Stimulated activated CD8-positive, alpha-beta memory T cell treated with anti-CD3 and anti-CD28 coated beads, Interleukin-12 subunit alpha, Interleukin-12 subunit beta, amount 100 ng/mL, for 1 hour (primary cell): ENCODE data around the gene TNP2.
A peak's percentile ranks its signal among the peaks of the same experiment; 100 is the strongest.
"Not testable (repeated sequence)": the region's sequence is repeated elsewhere in the genome, so short reads cannot be mapped to it uniquely, and the experiment has no call there.

Experiments used
- DNase-seq: peaks from one replicate; pipeline ENCODE4 v3.0.0-alpha.2; 2020; ENCODE audit warnings: low read depth

Gene TNP2

DNA sequence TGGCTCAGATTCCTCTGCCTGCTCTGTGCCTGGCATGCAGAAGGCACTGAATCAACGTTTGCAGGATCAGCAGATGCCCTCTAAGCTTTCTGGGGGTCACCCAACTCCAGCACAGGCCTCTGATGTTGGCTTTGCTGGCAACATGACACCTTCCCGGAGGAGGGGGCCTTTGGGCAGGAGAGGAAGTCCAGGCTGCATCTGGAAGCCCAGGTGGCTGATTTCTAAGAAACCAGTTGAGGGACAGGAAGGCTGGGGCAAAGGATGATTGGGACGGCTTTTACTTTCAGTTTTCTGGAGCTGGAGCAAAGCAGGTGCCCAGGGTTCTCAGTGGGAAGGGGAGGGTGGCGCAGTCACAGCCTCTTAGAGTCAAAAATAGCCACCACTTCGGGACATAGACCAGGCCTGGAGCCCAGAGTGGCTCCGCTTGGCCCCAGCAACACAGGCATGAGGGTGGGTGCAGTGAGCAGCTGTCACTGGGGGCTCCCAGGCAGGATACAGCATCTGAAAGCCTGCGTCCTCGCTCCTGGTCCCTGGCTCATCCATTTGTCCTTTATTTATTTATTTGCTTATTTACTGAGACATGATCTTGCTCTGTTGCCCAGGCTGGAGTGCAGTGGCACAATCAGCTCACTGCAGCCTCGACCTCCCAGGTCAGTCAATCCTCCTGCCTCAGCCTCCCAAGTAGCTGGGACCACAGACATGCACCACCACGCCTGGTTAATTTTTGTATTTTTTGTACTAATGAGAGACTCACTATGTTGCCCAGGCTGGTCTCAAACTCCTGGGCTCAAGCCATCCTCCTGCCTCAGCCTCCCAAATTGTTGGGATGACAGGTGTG is 28.3 kb downstream of the TNP2 start:
- DNase-seq, result no peak

DNA sequence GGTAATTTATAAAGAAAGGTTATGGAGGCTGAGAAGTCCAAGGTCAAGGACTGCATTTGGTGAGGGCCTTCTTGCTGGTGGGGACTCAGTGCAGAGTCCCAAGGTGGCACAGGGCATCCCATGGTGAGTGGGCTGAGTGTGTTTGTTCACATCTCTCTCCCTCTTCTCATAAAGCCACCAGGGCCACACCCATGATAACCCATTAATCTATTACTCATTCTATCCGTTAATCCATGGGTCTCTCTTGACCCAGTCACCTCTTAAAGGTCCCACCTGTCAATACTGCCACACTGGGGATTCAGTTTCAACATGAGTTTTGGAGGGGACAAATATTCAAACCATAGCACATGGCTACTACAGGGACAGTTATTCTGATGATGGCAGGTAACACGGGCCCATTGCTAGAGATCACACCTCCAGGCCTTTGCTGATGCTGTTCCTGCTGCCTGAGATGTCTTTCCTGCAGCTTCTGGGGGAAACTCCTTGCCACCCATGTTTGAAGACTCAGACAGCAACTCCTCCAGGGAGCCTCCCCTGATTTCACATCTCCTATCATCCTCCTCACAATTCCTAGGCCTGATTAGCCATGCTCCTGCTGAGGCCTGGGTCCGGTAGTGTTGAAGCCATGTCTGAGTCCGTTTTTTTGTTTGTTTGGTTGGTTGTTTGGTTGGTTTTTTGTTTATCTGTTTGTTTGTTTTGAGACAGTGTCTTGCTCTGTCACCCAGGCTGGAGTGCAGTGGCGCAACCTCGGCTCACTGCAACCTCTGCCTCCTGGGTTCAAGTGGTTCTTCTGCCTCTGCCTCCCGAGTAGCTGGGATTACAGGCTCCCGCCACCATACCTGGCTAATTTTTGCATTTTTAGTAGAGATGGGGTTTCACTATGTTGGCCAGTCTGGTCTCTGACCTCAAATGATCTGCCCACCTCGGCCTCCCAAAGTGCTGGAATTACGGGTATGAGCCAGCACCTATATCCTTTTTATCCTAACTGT is 29.2 kb downstream of the TNP2 start:
- no peak for DNase-seq

DNA sequence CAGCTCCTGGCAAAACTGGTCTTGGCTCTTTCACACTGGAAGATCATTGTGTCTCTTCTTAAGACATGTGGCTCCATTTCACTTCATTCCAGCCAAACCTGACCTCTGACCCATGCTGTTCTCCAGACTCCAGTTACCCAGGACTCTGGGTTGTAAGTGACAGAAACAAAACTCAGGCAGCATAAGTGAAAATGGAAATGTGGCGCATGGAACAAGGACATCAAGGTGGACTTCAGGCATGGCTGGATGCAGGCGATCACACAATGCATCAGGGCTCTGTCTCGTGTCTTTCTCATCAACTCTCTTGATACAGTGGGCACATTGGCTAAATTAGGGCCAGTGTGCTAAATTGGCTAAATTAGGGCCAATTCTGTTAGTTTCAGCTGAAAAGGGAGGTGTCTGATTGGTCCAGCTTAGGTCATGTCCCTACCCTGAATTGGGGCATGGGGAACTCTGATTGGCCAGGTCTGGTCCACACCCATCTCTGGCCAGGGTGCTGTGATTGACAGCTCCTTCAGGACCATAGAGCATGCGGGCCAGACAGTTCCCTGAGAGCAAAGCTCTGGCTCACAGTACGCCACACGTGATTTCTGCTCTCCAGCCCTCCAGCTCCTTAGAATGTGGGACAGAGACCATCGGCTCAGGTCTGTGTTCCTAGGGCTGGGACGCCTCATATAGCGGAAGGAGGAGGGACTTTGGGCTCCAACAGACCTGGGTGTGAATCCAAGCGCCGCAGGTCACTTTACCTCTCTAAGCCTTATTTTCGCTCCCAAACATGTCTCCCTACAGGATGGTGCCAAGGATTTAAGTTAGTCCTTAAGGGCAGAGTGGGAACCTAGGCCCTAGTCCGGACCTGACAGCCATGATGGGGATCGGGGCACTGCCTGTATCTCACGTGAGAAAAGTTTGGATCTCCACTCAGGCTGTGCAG is 30.6 kb downstream of the TNP2 start:
- DNase-seq, result no peak

DNA sequence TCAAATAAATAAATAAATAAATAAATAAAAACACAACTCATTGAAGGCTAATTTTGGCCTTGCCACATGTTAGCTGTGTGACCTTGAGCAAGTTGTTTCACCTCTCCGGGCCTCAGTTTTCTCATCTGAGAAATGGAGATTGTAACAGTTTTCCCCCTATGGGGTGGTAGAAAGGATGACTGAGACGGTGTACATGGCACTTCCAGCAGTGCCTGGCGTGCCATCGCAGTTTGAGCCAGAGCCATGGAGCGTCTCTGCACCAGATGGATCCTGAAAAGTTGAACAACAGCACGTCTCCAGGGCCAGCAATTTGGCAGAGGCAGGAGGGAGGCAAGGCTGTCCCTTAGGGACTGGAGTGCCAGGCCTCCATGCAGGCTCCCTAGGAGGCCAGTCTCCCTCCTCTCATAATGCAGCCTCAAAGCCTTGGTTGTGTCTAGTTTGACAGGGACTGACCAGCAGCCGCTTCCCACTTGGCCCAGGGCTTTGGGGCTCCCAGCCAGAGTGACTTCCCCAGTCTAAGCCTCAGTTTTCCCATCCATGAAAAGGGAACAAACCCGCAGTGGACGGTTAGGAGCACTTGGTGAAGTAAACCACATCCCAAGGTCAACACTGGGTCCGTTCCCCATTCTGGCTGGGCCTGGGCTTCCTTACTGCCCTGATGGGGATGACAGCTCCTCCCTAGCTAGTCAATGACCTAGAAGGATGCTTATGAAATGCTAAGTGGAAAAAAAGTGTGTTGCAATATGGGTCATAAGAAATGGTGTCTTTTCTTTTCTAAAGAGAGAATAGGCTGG is 32.5 kb downstream of the TNP2 start:
- DNase-seq, result no peak

DNA sequence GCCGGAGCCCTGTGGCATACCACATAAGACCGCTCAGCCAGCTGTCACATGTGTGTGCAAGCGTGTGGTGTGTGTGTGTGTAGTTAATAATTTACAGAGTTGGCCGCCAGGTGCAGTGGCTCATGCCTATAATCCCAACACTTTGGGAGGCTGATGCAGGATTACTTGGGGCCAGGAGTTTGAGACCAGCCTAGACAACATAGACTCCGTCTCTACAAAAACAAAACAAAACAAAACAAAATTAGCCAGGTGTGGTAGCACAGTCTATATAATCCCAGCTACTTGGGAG is 33.5 kb downstream of the TNP2 start:
- DNase-seq, result no peak

DNA sequence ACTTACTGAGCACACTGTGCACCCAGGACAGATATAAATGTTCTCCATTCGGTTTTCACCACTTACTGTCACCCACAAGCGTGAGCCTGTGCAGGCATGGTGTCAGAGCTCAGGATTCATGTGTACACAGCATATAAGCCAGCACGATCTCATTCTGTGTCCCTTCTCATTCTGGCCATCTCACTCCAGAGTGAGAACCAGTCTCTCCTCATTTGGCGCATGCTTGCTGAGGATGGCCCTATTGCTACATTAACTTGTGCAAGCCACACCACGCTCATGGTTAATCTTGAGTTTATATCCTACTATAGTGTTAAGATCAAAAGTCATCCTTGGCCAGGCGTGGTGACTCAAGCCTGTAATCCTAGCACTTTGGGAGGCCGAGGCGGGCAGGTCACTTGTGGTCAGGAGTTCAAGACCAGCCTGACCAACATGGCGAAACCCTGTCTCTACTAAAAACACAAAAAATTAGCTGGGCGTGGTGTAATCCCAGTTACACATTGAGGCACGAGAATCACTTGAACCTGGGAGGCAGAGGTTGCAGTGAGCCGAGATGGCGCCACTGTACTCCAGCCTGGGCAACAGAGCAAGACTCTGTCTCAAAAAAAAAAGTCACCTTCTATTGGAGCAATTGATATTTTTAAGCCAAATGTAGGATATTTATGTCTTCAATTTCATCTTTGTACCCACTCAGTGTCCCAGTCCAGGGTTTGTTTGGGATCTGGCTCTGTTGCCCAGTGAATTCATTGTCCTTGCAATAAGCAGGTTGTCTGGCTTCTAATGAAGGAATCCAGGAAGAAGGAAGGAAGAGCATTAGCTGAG is 34.0 kb downstream of the TNP2 start:
- DNase-seq, result no peak

DNA sequence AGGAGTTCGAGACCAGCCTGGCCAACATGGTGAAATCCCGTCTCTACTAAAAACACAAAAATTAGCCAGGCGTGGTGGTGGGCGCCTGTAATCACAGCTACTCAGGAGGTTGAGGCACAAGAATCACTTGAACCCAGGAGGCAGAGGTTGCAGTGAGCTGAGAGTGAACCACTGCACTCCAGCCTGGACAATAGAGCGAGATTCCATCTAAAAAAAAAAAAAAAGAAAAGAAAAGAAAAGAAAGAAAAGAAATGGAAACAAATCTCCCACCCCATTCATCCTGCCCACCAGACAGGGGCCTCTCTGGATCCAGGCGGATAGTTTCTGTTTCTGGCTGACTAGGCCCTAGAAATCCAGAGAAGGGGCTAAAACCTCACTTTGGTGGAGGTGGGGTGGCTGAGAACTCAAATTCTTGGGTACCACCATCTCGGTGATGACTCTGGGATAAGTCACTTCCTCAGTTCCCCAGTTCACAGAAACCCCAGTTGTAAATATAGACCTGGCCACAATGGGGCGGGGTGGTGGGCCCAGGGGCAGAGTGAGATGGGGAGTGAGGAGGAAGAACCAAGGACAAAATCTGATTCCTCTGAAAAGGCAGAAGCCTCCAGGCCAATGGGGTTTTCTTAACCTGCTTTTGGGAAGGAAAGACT is 35.3 kb downstream of the TNP2 start:
- DNase-seq, result peak; percentile 34

DNA sequence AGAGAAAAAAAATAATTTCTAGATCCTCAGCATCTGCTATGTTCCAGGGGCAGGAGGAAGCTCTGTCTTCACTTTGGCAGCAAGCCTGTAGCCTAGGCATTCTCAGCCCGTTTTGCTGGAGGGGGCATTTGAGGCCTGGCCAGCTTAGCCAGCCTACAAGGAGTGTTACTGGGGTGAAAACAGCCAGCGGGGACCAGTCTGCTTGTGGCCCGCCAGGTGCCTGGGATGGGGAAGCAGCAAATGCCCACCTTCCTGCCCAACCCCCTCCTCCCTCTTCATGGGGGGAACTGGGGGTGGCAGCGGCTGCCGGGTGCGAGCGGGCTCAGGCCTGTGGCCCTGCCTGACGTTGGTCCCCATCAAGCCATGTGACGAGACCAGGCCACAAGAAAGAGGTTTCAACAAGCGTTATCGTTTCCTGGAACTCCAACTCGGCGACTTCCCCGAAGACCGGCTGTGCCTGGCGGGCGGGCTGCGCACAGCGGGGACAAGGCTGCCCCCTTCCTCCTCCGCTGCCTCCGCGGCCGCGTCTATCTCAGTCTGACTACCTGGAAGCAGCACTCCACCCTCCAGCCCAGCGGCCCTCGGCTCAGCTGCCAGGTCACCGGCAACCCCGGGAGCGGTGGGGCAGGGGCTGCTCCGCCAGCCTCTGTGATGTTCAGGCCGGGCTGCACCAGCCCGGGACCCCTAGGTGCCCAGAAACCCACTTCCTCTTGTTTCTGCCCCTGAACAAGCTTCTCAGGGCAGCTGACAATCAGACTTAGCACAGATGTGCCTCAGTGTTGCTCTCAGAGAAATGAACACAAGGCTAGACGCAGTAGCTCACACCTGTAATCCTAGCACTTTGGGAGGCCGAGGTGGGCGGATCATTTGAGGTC is 36.0 kb downstream of the TNP2 start:
- peak; percentile 62 for DNase-seq

DNA sequence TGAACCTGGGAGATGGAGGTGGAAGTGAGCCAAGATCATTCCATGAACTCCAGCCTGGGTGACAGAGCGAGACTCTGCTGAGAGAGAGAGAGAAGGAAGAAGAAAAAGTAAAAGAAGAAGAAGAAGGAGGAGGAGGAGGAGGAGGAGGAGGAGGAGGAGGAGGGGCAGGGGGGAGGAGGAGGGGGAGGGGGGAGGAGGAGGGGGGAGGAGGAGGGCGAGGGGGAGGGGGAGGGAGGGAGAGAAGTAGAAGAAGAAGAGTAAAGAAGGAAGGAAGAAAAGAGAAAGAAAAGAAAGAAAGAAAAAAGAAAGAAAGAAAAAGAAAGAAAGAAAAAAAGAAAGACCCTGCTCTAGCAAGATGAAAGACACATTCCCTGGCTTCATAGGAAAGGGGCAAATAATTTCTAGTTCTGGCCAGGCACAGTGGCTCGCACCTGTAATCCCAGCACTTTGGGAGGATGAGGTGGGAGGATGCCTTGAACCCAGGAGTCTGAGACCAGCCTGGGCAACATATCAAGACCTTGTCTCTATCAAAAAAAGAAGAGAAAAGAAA is 36.7 kb downstream of the TNP2 start:
- no peak for DNase-seq

DNA sequence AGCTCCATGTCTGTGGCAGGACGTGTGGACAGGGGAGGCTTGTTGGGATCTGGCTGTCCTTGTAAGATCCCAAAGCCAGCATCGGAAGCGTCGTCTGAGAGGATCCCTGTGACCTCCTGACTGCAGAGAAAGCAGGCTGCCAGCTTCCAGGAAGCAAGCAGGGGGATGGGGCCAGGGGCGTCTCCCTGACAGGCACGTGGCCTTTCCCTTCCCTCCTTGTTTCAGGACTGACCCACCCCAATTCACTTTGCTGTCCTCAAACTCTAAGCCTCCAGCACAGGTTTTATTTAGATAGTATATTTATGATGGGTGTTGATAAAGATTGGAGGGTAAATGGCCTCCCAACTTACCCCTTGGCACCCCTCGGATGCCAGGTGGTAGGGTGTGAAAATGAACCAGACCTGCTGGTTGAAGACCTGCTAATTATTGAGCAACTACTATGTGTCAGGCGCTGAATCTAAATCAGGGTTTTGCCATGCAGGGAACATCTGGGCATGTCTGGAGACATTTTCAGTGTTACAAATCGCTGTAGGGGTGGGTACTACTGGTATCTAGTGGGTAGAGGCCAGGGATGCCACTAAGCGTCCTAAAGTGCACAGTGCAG is 37.7 kb downstream of the TNP2 start:
- no peak for DNase-seq

DNA sequence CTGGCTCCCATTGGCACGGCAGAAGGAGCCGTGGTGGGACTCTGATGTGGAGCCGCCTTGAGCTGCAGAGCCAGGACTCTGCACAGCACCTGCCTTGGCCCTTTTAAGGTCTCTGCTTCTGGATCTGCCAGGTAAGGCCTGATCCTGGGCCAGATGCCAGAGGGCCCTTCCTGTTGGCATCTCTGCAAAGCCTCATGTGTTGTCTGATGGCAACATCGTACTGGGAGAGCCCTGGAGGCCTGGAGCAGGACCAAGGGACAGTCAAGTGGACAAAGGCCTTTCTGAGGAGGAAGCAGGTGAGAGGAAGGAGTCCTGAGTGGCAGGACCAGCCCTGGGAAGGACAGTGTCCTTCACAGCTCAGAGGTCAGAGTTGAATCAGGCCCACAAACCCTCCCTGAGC is 39.2 kb downstream of the TNP2 start:
- DNase-seq, result no peak

DNA sequence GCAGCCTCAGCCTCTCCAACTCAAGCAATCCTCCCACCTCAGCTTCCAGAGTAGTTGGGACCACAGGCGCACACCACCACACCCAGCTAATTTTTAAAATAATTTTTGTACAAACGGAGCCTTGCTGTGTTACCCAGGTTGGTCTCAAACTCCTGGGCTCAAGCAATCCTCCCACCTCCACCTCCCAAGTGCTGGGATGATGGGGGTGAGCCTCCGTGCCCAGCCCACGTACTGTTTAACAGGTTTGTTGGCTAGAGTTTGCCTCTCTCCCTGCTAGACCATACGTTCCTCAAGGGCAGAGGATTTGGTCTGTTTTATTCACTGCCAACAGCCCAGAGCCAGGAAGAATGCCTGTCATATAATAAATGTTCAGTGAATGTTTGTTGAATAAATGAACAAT is 39.7 kb downstream of the TNP2 start:
- no peak for DNase-seq

DNA sequence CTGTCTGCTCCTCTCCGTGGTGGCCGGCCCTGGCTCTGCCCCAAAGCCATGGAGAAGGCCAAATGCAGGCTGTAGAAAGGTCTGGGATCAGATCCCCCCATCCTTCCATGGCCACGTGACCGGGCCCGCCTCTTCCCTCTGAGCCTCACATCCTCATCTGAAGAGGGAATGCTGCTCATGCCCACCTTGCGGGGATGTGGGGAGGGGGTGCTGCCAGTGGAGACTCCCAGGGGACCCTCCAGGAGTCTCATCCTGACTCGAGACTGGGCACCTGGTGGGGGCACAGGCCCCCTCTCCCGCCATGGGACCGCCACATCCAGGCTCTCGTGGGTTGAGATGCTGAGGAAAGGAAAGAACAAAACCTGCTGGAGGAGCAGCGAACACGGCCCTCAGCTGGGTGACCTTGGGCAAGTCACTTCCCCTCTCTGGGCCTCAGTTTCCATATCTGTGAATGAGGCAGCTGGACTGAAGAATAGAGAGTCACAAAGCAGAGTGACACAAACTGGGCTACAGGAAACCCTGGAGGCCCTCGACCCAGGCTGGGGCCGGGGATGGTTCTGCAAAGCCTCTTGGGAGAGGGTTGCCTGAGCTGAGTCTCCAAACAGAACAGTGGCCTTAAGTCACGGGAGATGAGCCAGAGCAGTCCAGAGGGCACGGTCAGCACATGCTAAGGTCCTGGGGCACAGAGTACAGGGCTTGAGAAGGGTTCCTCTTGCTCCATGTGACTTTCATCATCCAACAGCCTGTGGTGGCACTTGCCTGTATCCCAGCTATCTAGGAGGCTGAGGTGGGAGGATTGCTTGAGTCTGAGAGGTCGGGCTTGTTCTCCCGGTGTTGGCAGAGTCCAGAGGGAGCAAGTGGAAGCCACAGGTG is 43.2 kb downstream of the TNP2 start:
- no peak for DNase-seq

DNA sequence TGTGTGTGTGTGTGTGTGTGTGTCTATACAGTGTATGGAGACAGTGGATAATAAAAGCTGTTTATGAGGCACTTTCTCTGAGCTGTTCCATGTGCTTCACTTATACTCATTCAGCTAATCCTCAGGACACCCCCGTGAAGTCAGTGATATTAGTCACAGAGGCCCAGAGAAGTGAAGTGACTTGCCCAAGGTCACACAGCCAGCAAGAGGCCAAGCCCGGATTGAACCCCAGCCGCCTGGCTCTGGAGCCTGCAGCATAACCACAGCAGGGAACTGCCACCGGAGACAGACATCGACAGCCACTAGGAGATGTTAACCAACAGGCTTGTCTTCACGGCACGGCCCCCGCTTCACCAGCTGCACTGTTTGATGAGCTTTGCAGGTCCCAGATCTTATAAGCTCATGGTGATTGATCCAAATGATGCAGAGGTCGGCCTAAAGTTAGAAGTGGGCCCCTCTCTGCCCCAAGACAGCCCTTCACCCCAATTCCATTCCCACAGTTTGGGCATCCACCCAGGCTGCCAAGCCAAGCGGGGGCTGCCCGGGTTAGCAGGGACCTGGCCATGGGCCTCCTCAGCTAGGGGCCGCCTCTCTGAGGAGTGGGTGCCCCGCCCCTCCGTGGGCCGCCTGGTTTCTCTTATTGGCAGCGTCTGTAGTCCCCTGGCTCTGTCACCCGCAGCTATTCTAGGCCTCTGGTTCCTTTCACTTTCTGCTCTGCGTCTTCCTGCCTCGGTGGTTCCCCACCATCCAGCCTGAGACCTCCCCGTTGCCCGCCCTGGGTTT is 44.0 kb downstream of the TNP2 start:
- DNase-seq, result peak; percentile 50

DNA sequence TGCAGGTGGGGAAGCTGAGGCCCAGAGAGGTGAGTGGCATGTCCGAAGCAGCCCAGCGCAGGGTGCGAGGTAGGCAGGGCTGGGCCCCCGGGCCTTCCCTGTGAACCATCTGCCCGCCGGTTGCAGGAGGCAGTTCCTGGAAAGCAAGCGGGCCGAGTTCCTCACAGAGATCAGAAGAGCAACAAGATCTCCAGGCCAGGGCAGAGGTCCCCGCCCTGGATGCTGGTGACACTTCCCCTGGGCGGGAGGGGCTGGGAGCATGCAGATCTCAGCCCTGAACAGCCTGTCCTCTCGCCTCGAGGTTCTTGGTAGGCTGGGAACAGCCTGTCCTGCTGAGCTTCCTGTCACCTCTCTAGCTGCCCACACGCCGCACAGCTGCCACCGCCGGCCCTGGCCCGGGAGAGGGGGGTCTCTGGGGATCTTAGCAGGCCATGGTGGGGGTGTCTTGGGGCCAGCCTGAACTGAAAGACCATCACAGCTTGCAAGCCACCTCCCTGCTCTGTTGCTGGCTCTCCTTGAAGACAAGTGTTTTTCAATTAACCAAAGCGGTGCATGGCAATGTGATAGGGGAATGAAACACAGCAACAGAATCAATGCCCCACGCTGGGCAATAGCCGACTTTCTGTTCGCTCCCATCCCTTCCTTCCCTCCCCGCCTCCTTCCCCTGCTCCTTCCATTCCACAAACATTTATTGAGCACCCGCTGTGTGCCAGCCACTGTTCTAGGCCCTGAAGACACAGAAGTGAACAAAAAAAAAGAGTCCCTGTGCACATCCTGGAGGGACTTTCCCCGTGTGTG is 44.8 kb downstream of the TNP2 start:
- no peak for DNase-seq

DNA sequence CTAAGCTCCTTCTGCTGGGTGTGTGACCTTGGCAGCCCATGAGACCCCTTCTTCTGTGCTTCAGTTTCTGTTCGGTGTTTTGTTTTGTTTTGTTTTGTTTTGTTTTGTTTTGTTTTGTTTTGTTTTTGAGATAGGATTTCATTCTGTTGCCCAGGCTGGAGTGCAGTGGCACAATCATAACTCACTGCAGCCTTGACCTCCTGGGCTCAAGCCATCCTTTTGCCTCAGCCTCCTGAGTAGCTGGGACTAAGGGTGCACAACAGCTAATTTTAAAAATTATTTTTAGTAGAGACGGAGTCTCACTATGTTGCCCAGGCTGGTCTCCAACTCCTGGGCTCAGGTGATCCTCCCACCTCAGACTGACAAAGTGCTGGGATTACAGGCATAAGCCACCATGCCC is 48.6 kb downstream of the TNP2 start:
- not testable (repeated sequence) for DNase-seq
